ENCODE results near the gene STAC2.
A peak's percentile ranks its signal among the peaks of the same experiment; 100 is the strongest.

STAC2 gene

DNA sequence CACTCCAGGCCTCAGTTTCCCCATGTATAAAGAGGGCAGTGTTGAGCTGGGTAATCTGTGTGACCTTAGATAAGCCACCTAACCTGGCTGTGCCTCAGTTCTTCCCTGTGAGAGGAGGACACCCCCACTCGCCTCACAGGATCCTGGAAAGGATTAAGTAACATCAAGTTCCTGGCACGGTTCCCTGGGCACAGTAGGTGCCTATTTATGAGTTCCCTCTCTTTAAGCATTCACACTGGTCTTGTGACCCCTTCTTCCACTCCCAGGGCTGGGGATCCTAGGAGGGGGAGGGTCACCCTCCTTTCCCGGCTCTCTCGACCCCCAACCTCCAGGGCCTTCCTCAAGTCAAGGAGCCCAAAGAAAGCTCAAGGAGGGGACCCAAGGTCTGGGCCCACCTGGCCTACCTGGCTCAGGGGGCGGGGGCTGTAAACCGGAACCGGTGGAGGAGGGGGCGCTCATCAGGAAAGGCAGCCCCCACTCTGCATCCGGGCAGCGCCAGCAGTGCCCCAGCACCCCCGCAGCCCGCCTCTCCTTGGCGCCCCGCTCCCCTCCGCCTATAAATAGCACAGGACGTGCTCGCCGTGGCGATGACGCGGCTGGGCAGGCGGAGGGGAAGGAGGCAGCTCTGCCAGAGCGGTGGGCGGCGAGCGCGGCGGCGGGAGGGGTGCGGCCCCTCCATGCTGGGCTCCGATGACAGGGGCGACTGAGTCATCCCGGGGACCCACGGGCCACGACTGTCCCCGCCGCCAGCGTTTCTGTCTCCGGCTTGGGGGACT, 16.2 kb downstream of the STAC2 start:
- no peak for DNase-seq

DNA sequence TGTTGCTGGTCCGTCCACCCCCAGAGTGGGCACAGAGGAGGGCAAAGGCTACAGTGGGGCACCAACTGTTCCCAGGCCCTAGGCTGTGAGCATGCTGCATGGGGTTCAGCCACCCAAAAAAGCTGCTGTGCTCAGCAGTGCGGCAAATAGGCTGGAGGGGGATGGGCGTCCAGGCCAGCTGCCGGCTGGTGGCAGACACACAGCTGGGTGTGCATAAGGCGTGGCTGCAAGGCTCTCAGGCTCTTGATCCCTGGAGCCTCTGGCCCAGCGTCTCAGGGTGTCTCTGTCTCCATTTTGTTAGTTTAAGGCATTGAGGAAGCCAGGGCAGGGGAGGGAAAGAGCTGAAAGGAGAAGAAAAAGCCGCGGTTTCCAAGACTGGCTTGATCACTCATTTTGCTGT, 16.9 kb downstream of the STAC2 start:
- DNase-seq = no peak

DNA sequence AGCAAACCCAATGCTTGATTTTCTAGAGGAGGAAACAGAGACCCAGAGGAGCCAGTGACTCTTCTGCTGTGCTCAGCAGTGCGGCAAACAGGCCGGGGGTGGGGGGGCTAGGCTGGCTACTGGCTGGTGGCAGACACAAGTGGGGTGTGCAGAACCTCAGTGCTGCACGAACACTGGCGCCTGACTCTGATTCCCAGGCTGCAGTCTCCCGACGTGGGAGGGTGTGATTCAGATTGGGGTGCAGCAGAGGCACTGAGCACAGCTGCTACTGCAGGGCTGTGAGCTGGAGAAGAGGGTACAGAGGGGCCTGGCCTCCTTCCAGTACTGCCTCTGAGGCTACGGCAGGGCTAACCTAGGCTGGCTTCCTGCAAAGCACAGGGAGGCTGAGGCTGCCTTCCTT, 17.6 kb downstream of the STAC2 start:
- no peak for DNase-seq

DNA sequence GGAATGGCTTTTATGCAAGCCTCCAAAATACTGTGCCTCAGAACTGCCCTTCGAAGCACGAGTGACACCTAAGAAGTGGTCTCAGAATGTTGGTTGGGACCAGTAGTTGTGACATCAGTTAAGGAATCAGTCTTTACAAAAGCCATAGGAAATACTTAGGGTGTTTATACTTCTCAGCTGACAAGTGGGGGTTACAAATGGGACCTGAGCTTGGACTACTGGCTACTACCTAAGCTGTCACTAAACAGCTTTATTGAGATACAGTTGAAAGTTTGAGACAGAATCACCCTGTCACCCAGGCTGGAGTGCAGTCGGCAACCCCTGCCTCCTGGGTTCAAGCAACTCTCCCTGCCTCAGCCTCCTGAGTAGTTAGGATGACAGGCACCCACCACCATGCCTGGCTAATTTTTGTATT, 20.6 kb downstream of the STAC2 start:
- DNase-seq = no peak

DNA sequence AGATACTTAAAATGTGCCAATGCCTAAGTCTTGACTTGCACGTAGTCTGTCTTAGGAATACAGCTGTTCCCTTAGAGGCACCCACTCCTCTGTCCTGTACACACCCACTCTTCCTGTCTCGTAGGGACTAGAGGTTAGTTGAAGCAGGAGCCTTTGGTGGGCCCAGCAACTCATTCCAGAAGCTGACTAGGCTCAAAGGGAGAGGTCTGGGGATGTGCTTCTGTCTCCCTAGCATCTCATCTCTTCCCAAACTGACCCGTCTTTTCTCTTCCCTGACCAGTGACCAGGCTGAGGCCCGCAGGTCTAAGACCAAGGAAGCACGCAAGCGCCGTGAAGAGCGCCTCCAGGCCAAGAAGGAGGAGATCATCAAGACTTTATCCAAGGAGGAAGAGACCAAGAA, 21.5 kb downstream of the STAC2 start:
- DNase-seq = no peak

DNA sequence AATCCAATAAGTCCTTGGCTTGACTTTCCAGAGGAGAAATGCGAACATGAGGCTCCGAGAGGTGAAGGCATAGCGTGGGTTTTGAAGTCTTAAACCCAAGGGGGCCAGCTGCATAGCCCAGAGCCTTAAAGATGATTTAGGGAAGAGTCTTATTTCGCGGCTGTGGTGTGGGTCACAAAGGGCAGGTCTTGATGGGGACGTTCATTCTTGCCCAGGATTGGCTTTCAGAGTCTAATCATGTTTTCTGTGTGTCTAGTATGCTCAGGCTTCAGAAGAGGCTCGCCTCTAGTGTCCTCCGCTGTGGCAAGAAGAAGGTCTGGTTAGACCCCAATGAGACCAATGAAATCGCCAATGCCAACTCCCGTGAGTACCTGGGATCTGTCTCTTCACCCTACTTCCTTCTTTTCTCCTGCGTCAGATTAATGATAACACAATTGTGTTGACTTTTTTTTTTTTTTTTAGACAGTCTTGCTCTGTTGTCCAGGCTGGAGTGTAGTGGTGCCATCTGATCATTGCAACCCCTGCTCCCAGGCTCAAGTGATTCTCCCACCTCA, 24.7 kb downstream of the STAC2 start:
- no peak for DNase-seq

DNA sequence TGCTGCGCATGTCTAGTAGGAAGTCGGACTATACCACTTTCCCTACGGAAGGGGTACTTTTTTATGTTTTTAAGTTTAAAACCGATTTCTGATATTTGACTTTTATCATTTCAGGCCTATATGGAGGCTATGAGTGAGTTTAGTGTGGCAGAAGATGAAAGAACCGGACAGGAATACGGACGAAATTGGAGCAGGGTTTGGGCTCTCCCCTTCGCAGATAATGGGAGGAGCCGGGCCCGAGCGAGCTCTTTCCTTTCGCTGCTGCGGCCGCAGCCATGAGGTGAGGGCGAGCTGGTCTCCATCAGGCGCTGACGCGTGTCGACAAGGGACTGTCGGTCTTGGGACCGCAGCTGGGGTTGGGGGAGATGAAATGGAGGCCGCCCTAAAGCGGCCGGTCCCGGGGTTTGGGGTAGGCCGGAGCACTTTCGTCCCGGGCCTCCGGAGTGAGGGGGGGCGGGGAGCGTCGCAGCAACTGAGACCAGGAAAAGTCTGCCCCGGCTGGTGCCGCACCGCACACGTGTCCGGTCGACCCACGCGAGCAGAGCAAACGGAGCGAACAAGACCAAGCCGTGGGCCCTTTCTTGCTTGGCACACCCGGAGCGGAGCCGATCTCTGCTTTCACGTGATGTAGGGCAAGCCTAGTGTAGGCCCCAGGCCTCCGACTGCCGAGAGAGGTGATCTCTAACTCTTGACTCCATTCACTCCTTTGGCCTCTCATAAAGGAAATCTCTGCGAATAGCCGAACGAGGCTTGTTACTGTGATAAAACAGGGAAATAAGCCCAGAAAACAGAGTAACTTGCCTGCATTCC, 25.5 kb downstream of the STAC2 start, which contains the start of gene RPL19:
TSS of gene RPL19 (plus strand) at position 214 of the 810 bp plus-strand sequence. CDS start at position 276, 62 bp downstream.
- DNase-seq = peak; percentile 93

DNA sequence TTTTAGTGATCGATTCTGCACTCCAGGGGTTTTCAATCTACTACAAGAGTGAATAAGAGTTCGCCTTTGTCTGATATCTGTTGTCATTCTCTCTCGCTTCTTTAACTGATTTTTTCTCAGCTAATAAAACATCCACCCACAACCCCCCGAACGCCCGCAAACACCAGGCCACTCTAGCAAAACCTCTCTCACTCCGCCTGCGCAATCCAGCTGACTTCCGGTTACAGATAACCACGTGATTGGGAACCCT, 26.0 kb downstream of the STAC2 start:
- no peak for DNase-seq

DNA sequence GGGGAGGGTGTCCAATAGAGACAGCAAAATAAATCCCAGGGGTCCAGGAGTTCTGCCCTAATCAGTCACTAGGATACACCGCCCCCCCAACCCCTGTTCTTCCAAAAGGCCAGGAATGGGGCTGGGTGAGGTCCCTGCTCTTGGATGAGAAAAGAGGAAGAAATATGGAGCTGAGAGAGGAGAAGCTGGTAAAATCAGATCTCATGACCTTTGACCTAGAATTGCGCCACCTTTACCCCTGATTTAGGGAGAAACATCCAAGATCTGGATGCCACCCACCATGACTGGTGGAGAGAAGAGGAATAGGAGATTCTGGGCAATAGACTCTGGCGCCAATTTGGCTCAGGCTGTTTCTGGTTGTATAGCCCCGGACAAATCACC, 27.6 kb downstream of the STAC2 start:
- DNase-seq = no peak

DNA sequence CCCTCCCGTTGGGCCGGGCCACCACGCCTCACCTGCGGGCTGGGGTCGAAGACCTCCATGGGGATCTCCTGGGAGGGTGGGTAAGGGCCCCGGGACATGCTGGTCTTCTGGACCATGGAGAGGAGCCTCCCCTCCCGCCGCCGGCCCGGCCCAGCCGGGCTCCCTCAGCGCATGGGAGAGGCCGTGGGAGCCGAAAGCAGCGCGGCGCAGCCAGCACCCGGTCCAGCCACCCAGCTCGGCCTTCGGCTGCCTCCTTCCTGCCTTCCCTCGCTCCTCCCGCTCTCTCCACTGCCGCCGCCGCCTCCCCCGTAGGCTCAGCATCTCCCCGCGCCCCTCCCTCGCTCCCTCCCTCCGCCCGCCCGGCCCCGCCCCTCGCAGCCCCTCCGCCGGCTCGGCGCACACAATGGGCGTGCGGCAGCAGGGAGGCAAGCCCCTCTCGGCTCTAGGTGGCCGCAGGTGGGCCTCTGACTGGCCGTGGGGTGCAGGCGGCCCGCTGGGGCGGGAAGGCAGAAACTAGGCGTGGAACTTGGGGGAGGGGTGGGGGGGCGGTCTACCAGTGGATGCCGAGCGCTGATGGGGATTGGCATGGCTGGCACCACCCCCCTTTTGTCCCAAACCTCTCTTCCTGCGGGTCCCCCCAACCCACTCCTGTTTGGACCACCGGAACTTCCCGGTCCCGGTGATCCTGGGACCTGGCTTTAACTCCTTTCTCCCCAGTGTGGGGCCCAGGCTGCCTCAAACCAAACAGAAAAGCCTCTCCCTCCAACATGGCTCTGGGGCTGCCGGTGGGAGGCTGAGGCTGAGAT, 28.2 kb downstream of the STAC2 start, which contains the start of gene CACNB1:
TSS of gene CACNB1 (minus strand) at position 290 of the 806 bp plus-strand sequence. CDS start at position 116, 174 bp downstream.
- DNase-seq = peak; percentile 69

DNA sequence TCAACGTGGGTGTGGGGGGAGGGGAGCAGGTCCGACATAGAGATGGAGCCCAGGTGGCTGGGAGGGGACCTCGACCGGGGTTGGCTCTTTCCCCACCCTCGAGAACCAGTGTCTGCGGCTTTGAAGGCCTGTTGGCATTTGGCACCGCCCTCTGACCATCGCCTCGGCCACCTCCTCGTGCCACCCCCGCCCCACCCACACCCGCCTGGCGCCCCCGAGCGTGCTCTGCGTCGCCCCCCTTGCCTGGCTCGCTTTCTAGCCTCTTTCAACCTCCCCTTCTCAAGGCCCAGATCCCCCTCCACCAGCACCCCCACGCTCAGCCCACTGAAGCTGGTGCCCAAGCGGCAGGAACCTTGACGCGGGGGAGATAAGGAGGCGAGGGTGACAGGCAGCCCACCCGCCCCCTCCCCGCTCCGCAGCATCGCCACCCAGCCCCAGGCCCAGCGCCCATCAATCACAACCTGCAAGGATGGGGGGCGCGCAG, 28.9 kb downstream of the STAC2 start:
- no peak for DNase-seq

DNA sequence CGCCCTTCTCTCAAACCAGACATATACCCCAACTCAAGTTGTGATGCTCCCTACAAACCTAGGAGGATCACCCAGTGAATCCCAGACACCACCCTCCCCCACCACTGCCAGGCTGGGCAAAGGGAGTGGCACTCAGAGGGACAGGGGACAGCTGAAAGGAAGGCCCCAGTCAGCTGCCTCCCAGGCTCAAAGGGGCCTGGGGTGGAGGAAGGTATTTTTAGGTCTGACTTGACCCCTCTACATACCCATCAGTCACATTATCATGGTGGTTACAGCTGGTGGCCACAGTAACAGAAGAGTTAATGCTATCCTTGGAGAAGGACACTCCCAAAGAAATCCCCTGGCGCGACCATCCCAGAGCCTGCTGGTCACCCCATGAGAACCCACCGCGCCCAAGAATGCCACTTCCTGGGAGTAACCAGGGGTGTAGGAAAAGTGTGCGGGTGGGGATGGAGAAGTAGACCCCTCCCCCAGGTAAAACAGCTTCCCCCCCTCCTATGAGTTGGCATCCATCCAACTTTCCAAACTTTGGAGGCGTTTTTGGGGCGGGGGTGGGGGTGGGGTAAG, 29.4 kb downstream of the STAC2 start:
- DNase-seq = no peak

DNA sequence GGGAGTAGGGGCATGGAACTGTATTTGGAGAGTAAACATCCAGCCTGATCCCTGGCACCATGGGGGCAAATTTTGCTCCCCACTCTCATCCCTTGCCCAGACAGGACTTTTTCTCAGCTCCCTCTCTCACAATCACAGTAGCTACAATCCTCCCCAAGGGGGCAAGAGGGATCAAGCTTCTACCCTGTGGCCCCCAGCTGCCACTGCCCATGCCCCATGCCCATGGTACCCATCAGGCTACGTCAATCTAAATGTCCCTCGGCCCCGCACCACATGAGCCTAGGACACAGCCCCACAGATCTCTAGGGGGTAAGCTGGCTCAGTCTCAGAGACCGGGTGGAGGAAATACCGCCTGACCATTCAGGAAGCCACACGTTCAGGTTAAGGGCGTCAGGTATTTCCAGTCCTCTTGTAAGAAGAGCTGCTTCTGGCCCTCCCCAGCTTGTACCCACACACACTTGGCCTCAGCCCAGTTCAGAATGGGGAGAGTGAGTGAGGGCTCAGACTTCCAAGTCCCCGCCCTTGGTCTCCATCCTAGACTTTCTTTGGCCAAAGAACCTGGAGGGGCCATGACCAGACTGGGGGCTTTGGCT, 30.1 kb downstream of the STAC2 start:
- DNase-seq = no peak

DNA sequence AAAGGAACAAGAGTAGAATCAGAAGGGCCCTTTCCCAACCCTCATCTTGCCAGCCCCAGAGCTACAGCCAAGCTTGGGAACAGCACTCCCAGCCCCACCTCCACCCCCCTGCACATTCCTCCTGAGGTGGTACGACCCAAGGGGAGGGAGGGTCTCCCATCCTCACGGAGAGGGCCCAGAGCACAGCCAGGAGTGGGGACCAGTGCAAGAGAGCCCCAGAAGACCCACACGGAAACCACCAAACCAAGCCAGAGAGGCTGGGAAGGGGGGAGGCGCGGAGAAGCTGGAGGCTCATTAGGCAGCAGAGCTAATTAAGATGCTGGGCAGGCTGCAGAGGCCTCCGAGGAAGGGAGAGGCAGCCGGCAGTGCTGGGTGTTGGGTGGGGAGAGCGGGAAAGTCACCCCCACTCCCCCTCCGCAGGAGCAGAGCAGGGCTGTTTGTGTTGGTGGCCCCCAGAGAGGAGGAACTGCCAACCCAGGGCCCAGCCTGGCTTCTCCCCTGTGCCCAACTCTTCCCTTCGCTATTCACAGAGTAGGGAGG, 30.7 kb downstream of the STAC2 start:
- DNase-seq = no peak

DNA sequence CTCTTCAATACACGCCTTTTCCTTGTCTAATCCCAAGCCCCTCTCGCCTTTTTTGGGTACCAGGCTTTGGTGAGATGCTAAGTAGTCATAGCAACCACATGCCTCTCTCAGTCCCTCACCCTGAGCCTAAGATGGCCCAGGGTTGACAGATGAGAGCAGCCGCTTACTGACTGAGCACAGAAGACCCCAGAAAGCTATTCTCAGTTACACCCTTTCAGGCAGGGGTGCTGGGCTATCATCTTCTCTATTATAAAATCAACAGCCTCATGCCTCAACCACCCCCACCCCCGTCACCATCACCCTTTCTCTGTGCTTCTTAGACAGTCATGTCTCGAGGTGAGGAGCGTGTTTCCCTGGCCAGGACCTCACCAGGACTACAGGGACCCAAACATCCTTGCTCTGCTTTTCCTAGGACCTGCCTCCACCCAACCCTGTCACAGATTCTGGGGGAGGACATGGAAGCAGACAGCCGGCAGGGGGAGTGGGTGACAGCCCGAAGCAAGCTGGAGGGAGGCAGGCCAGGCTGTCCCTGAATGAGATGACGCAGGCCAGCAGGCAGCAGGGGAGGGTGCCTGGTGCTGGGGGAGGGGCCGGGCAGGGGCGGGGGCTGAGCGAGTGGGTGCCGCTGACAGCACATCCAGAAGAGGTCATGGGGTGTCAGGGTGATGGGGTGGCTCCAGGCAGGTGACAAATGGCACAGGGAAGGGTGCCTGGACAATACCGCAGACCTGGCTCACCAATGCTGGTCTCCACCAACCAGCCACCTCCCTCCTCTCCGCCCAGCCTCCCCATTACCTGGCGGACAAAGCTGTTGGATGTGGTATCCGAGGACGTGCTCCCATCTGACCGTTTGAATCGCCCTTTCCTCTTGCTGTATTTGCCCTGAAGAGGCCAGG, 31.4 kb downstream of the STAC2 start:
- DNase-seq = no peak

DNA sequence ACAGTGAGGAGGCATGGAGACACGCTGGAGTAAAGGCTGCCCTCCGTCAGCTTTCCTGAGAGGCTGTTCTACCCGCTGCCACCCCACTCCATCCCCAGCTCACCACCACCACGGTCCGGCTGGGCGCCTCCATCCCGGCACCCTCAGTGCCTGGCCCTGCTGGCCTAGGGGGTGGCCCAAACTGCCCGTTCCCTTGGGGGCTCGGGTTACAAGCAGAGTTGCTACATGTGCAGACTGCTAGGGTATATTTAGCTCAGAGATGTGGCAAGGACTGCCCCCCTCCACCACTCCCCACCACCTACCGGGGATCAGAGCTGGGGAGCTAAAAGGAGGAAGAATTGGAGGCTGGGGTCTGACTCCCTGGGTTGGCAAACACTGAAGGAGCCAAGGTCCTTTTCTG, 32.4 kb downstream of the STAC2 start:
- no peak for DNase-seq

DNA sequence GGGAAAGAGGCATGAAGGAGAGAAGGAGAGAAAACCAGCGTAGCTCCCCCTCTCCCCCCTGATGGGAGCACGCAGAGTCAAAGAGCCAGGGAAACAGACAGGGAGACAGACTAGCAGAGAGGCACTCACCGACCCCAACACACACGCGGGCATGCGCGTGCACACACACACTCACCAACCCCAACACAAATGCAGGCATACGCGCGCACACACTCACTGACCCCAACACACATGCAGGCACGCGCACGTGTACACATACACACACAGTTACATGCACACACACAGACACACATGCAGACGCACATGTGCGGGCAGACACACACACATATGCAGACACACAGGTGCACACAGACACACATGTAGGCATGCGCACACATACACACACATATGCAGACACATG, 32.8 kb downstream of the STAC2 start:
- no peak for DNase-seq

DNA sequence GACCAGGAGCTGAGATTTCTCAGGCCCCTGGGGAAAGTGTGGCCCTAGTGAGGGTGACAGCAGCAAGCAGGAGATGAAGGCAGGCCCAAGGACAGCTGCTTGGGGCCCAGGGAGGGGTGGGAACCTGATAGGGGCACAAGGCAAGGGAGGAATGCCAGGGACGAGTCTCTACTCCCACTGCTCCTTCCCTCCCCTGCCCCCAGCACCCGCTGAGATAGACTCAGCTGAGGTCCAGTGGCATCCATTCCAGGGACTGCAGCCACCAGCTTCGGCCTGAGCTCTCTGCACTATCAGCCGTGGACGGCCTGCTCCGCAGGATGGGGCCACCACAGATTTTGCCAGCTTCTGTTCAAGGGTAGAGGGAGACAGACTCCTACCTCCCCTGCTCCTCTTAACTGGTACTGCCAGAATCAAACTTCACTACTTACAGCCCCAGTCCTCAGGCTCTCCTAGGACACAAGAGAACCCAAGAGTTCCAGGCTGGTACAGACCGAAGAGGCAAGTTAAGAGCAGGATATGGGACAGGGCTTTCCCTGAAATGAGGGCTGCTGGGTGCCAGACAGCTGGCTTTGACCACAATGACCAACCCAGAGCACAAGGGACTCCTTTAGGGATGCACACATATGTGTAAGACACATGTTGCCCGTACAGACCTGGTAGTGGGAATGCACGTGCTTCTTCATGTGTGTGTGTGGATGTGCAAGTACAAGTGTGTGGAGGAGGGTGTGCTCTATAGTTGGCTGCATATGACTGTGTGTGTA, 33.8 kb downstream of the STAC2 start:
- no peak for DNase-seq

DNA sequence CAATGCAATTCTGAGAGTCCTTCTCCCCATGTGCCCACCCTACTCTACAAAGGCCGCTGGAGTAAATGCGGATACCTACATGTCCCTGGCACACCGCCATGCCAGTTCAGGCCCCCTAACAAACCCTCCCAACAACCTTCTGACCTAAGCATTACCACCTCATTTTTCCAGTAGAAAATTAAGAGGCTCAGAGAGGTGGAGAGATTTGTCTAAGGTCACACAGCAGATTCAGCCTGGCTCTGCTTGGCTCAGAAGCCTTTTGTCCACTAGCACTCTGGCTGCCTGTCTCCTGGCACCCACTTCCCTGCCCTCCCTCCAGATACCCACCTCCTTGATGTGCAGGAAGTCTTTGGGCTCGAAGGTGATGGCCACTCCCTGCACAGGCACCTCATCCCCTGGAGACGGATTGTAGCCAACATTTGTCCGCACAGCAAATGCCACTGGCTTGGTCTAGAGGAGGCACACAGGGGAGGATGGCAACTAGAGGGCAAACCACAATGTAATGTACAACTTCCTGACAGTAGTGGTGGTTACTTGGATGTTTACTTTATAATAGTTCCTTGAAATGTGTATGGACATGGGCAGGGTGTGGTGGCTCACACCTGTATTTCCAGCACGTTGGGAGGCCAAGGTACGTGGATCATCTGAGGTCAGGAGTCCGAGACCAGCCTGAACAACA, 38.5 kb downstream of the STAC2 start:
- DNase-seq = no peak

Data from kidney glomerular epithelial cell (primary cell).